Trophoblast cell (in vitro differentiated cells and primary cell): ENCODE results near the gene TUFT1.

ENCODE experiments used
- DNase-seq, 2 donors: peaks; one replicate each; pipeline ENCODE4 v3.0.0-alpha.2; 2016
- H2AFZ ChIP-seq: 2 replicates; pipeline ENCODE4 v1.6.1; 2013; ENCODE audit warnings: low read length, moderate library complexity, mild to moderate bottlenecking; ENCODE audit not compliant: insufficient read depth, poor library complexity
- H2AK5ac ChIP-seq: 2 replicates; pipeline ENCODE4 v1.6.1; 2013; ENCODE audit warnings: mild to moderate bottlenecking, low read length
- H2BK120ac ChIP-seq: 2 replicates; pipeline ENCODE4 v1.6.1; 2013; ENCODE audit warnings: low read length, mild to moderate bottlenecking, moderate library complexity; ENCODE audit not compliant: insufficient read depth, poor library complexity
- H2BK12ac ChIP-seq: 2 replicates; pipeline ENCODE4 v1.6.1; 2013; ENCODE audit warnings: mild to moderate bottlenecking, low read length, moderate library complexity
- H2BK5ac ChIP-seq: 2 replicates; pipeline ENCODE4 v1.6.1; 2013; ENCODE audit warnings: low read length, low read depth, moderate library complexity, mild to moderate bottlenecking; ENCODE audit not compliant: poor library complexity
- H3K14ac ChIP-seq: 2 replicates; pipeline ENCODE4 v1.6.1; 2013; ENCODE audit warnings: mild to moderate bottlenecking, low read length
- H3K18ac ChIP-seq: 2 replicates; pipeline ENCODE4 v1.6.1; 2013; ENCODE audit warnings: mild to moderate bottlenecking, low read length
- H3K23ac ChIP-seq: 2 replicates; pipeline ENCODE4 v1.6.1; 2013; ENCODE audit warnings: low read length
- H3K27ac ChIP-seq: 2 replicates; pipeline ENCODE4 v1.5.1; 2013; ENCODE audit warnings: low read depth, mild to moderate bottlenecking, inconsistent platforms, low read length, moderate library complexity
- H3K27me3 ChIP-seq: 2 replicates; pipeline ENCODE4 v1.6.1; 2013; ENCODE audit warnings: inconsistent platforms, mild to moderate bottlenecking, low read length, moderate library complexity; ENCODE audit not compliant: insufficient read depth
- H3K36me3 ChIP-seq, 2 experiments: 1 replicate in 1 of 2; 2 replicates in 1 of 2; pipeline ENCODE4 v1.6.1; 2013; ENCODE audit warnings: low read length in 2 of 2, mild to moderate bottlenecking in 2 of 2, moderate library complexity in 1 of 2; ENCODE audit not compliant: insufficient read depth in 2 of 2, control insufficient read depth in 1 of 2
- H3K4ac ChIP-seq: 2 replicates; pipeline ENCODE4 v1.6.1; 2013; ENCODE audit warnings: low read depth, mild to moderate bottlenecking, low read length, moderate library complexity
- H3K4me1 ChIP-seq, 2 experiments: 1 replicate in 1 of 2; 2 replicates in 1 of 2; pipeline ENCODE4 v1.6.1; 2013; ENCODE audit warnings: low read length in 2 of 2, mild to moderate bottlenecking in 2 of 2, moderate library complexity in 1 of 2; ENCODE audit not compliant: insufficient read depth in 2 of 2, control insufficient read depth in 1 of 2
- H3K4me2 ChIP-seq: 2 replicates; pipeline ENCODE4 v1.6.1; 2013; ENCODE audit warnings: inconsistent platforms, mild to moderate bottlenecking, low read length, moderate library complexity
- H3K4me3 ChIP-seq: 2 replicates; pipeline ENCODE4 v1.5.1; 2013; ENCODE audit warnings: mild to moderate bottlenecking, low read depth, low read length, inconsistent platforms
- H3K79me1 ChIP-seq: one replicate; pipeline ENCODE4 v1.6.1; 2013; ENCODE audit warnings: low read length
- H3K79me2 ChIP-seq: 2 replicates; pipeline ENCODE4 v1.6.1; 2013; ENCODE audit warnings: low read length, mild to moderate bottlenecking; ENCODE audit not compliant: control insufficient read depth, insufficient read depth, poor library complexity
- H3K9ac ChIP-seq: 2 replicates; pipeline ENCODE4 v1.6.1; 2013; ENCODE audit warnings: mild to moderate bottlenecking, low read length
- H3K9me3 ChIP-seq: 2 replicates; pipeline ENCODE4 v1.6.1; 2013; ENCODE audit warnings: low read depth, mild to moderate bottlenecking, control low read depth, inconsistent platforms, low read length; ENCODE audit not compliant: insufficient read depth
- H4K12ac ChIP-seq: 2 replicates; pipeline ENCODE4 v1.6.1; 2013; ENCODE audit warnings: low read depth, mild to moderate bottlenecking, low read length, moderate library complexity
- H4K8ac ChIP-seq: 2 replicates; pipeline ENCODE4 v1.6.1; 2013; ENCODE audit warnings: low read depth, mild to moderate bottlenecking, low read length, moderate library complexity
- H4K91ac ChIP-seq: one replicate; pipeline ENCODE4 v1.6.1; 2013; ENCODE audit warnings: low read depth, mild to moderate bottlenecking, low read length, moderate library complexity
- WGBS: extraction: QIAGEN DNeasy Blood & Tissue Kit; methylation state at CpG from one replicate; pipeline ENCODE4 v1.1.7; 2013; ENCODE audit warnings: missing lambda C conversion rate; ENCODE audit not compliant: insufficient read length, insufficient coverage; ENCODE audit errors: extremely low coverage; 5-methylcytosine and 5-hydroxymethylcytosine counted together

Gene TUFT1

DNA sequence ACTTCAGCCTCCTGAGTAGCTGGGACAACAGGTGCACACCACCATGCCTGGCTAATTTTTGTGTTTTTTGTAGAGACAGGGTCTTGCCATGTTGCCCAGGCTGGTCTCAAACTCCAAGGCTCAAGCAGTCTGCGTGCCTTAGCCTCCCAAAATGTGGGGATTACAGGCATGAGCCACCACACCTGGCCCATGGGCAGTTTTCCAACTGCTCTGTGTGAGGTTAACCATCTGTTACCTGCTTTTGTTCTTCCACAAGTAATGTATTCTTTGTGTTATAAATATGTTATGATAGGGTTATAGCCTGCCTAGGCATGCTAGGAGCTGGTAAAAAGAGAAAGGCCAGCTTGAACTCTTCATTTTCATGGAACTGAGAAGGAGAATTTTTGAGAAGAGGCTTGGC is 30.7 kb downstream of the TUFT1 start:
- no peak overlapping the region for H4K8ac ChIP-seq
- no peaks in the 10 kb centered on the region for H3K9me3 ChIP-seq
- no peak overlapping the region for H3K4ac ChIP-seq
- WGBS, result no CpG with 5 or more reads among the region's 1 CpG
- no peak overlapping the region for H3K14ac ChIP-seq
- no peak overlapping the region for H2AK5ac ChIP-seq
- H3K36me3 ChIP-seq, result peaks cover 54 to 69% of the 10 kb centered on the region in 2 experiments
- no peak for DNase-seq
- H2AFZ ChIP-seq, result no peak overlapping the region
- H3K27ac ChIP-seq, result no peak overlapping the region
- no peak overlapping the region for H4K12ac ChIP-seq
- H3K4me3 ChIP-seq, result no peak overlapping the region
- H3K4me2 ChIP-seq, result no peak overlapping the region
- no peak overlapping the region for H3K18ac ChIP-seq
- no peak overlapping the region for H4K91ac ChIP-seq
- H3K27me3 ChIP-seq, result no peaks in the 10 kb centered on the region
- no peak overlapping the region for H2BK5ac ChIP-seq
- no peak overlapping the region for H3K23ac ChIP-seq
- no peaks in the 10 kb centered on the region for H3K79me1 ChIP-seq
- no peak overlapping the region for H2BK12ac ChIP-seq
- H3K4me1 ChIP-seq, result no peaks in the 10 kb centered on the region
- no peak overlapping the region for H3K9ac ChIP-seq
- no peaks in the 10 kb centered on the region for H3K79me2 ChIP-seq
- H2BK120ac ChIP-seq, result no peak overlapping the region

- Histone ChIP-seq H2BK120ac (no peak overlapping the region), H3K4ac (no peak overlapping the region), H3K36me3 (peaks cover 48 to 73% of the 10 kb centered on the region in 2 experiments), H4K8ac (no peak overlapping the region), H3K9ac (no peak overlapping the region), H3K23ac (no peak overlapping the region), H3K14ac (no peak overlapping the region), H3K27ac (no peak overlapping the region), H2BK5ac (no peak overlapping the region), H3K18ac (no peak overlapping the region), H3K79me2 (no peaks in the 10 kb centered on the region), H2BK12ac (no peak overlapping the region), H4K91ac (no peak overlapping the region), H3K9me3 (no peaks in the 10 kb centered on the region), H2AFZ (no peak overlapping the region), H2AK5ac (no peak overlapping the region), H3K4me2 (no peak overlapping the region), H4K12ac (no peak overlapping the region), H3K27me3 (no peaks in the 10 kb centered on the region), H3K79me1 (no peaks in the 10 kb centered on the region), H3K4me1 (peaks cover 6% of the 10 kb centered on the region in 2 experiments), H3K4me3 (no peak overlapping the region)
- peak in 1 of 2 donors; percentile 38 for DNase-seq
- WGBS, result no CpG with 5 or more reads among the region's 12 CpGs
These were observed 34.7 kb downstream of the TUFT1 start for GRCh38 chr1:151574575-151575529.

DNA sequence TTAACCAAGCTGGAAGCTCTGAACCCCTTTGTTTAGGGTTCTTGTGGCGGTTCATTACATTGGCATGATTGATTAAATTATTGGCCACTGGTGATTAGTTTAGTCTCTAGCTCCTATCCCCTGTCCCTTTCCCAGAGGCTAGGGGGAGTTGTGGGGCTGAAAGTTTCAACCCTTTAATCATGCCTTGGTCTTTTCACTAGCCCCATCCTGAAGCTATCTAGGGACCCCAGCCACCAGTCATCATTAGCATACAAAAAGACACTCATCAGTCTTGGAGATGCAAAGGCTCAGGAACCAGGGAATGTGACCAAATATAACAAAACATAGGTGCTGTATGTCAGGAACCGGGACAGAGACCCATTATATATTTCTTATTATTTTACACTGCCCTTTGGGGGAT is 37.1 kb downstream of the TUFT1 start:
- Histone ChIP-seq H3K4me3 (no peak overlapping the region), H3K79me2 (no peaks in the 10 kb centered on the region), H4K8ac (no peak overlapping the region), H2BK120ac (no peak overlapping the region), H2AFZ (no peak overlapping the region), H2BK5ac (no peak overlapping the region), H3K14ac (no peak overlapping the region), H2AK5ac (no peak overlapping the region), H3K9ac (no peak overlapping the region), H3K27ac (no peak overlapping the region), H4K91ac (no peak overlapping the region), H3K4me1 (peaks cover 14 to 15% of the 10 kb centered on the region in 2 experiments), H3K4ac (no peak overlapping the region), H2BK12ac (no peak overlapping the region), H3K23ac (no peak overlapping the region), H3K18ac (no peak overlapping the region), H3K79me1 (peaks cover 3% of the 10 kb centered on the region), H3K27me3 (no peaks in the 10 kb centered on the region), H3K9me3 (no peaks in the 10 kb centered on the region), H3K4me2 (no peak overlapping the region), H4K12ac (no peak overlapping the region), H3K36me3 (peaks cover 48 to 77% of the 10 kb centered on the region in 2 experiments)
- DNase-seq, result no peak
- no CpG with 5 or more reads among the region's 2 CpGs for whole genome bisulfite sequencing

- peak overlapping the region; percentile 45 for H3K27ac ChIP-seq
- WGBS, result no CpG with 5 or more reads among the region's 1 CpG
- H4K91ac ChIP-seq, result no peak overlapping the region
- no peak overlapping the region for H3K18ac ChIP-seq
- H3K4me2 ChIP-seq, result no peak overlapping the region
- no peak overlapping the region for H3K23ac ChIP-seq
- H3K4me1 ChIP-seq, result peaks cover 16 to 27% of the 10 kb centered on the region in 2 experiments
- no peak overlapping the region for H3K4me3 ChIP-seq
- no peak overlapping the region for H3K9ac ChIP-seq
- H3K27me3 ChIP-seq, result no peaks in the 10 kb centered on the region
- peaks cover 40 to 71% of the 10 kb centered on the region in 2 experiments for H3K36me3 ChIP-seq
- H3K9me3 ChIP-seq, result no peaks in the 10 kb centered on the region
- peaks cover 3% of the 10 kb centered on the region for H3K79me1 ChIP-seq
- H2BK120ac ChIP-seq, result no peak overlapping the region
- DNase-seq, result peak; percentile 30 to 79
- H4K8ac ChIP-seq, result no peak overlapping the region
- H4K12ac ChIP-seq, result no peak overlapping the region
- no peak overlapping the region for H3K14ac ChIP-seq
- no peak overlapping the region for H2BK12ac ChIP-seq
- no peak overlapping the region for H2BK5ac ChIP-seq
- H3K79me2 ChIP-seq, result no peaks in the 10 kb centered on the region
- no peak overlapping the region for H2AFZ ChIP-seq
- H2AK5ac ChIP-seq, result no peak overlapping the region
- no peak overlapping the region for H3K4ac ChIP-seq
These were observed 38.8 kb downstream of the TUFT1 start for GRCh38 chr1:151578941-151579340.
